BE2C (cell line): ENCODE results near the gene NCAM2.

Source experiments
- DNase-seq: peaks from one replicate; pipeline ENCODE4 v3.0.0-alpha.2; 2020
- H3K27me3 ChIP-seq: fragments of 250-450 bp; sonication (Bioruptor Pico); 2 replicates; pipeline ENCODE4 v1.5.1; 2020; ENCODE audit warnings: mild to moderate bottlenecking
- H3K36me3 ChIP-seq: fragments of 250-450 bp; sonication (Bioruptor Pico); 2 replicates; pipeline ENCODE4 v1.5.1; 2020; ENCODE audit warnings: mild to moderate bottlenecking
- H3K4me1 ChIP-seq: fragments of 250-450 bp; sonication (Bioruptor Pico); 2 replicates; pipeline ENCODE4 v1.5.1; 2020
- H3K4me3 ChIP-seq: 2 replicates; pipeline ENCODE4 v1.5.1; 2011; ENCODE audit warnings: low read depth, low read length
- H3K9me3 ChIP-seq: fragments of 250-450 bp; sonication (Bioruptor Pico); 2 replicates; pipeline ENCODE4 v1.5.1; 2020
- CTCF ChIP-seq: IDR thresholded peaks from 2 replicates; pipeline ENCODE4 v1.5.1; 2012; ENCODE audit warnings: mild to moderate bottlenecking, low read depth, low read length

Gene NCAM2

GRCh38 chr21:21345872-21346271, 347.7 kb downstream of the NCAM2 start:
- no peak for TF ChIP-seq CTCF
- Histone ChIP-seq H3K36me3 (no peaks in the 10 kb centered on the region), H3K9me3 (no peaks in the 10 kb centered on the region; the same call in none of the 2 replicates), H3K4me3 (no peak overlapping the region), H3K4me1 (no peaks in the 10 kb centered on the region), H3K27me3 (no peaks in the 10 kb centered on the region)
- no peak for DNase-seq

- DNase-seq = no peak
Measured at GRCh38 chr21:21366277-21366676, 368.1 kb downstream of the NCAM2 start.

GRCh38 chr21:21367583-21367982, 369.4 kb downstream of the NCAM2 start:
- Histone ChIP-seq H3K4me1 (peaks cover 14% of the 10 kb centered on the region), H3K36me3 (no peaks in the 10 kb centered on the region), H3K9me3 (no peaks in the 10 kb centered on the region), H3K4me3 (no peak overlapping the region), H3K27me3 (no peaks in the 10 kb centered on the region)
- DNase-seq = no peak
- TF ChIP-seq CTCF = no peak

More at GRCh38 chr21:21366277-21366676, 368.1 kb downstream of the NCAM2 start:
- Histone ChIP-seq H3K27me3 (no peaks in the 10 kb centered on the region), H3K4me3 (no peak overlapping the region), H3K36me3 (no peaks in the 10 kb centered on the region), H3K9me3 (no peaks in the 10 kb centered on the region), H3K4me1 (peaks cover 14% of the 10 kb centered on the region)
- no peak for TF ChIP-seq CTCF

- H3K27me3 ChIP-seq = no peaks in the 10 kb centered on the region
- H3K4me3 ChIP-seq = no peak overlapping the region
- peaks cover 2% of the 10 kb centered on the region; the same call in 1 of the 2 replicates for H3K4me1 ChIP-seq
- TF ChIP-seq CTCF = peak; percentile 31; the same call in 1 of the 2 replicates
- H3K36me3 ChIP-seq = no peaks in the 10 kb centered on the region
- DNase-seq = no peak
- H3K9me3 ChIP-seq = no peaks in the 10 kb centered on the region
Measured at GRCh38 chr21:21373969-21374368, 375.8 kb downstream of the NCAM2 start.

- DNase-seq = no peak
- Histone ChIP-seq H3K9me3 (no peaks in the 10 kb centered on the region), H3K4me1 (no peaks in the 10 kb centered on the region), H3K27me3 (no peaks in the 10 kb centered on the region), H3K36me3 (no peaks in the 10 kb centered on the region), H3K4me3 (no peak overlapping the region)
- no peak for TF ChIP-seq CTCF
Measured at GRCh38 chr21:21383126-21383525, 384.9 kb downstream of the NCAM2 start.

- DNase-seq = no peak
- Histone ChIP-seq H3K4me3 (no peak overlapping the region), H3K27me3 (no peaks in the 10 kb centered on the region), H3K36me3 (no peaks in the 10 kb centered on the region), H3K4me1 (no peaks in the 10 kb centered on the region), H3K9me3 (no peaks in the 10 kb centered on the region)
- no peak for TF ChIP-seq CTCF
Measured at GRCh38 chr21:21384977-21385376, 386.8 kb downstream of the NCAM2 start.
